Ovary (tissue), 9 donors: ENCODE measurements around the gene DHRS7B. TPM values are rescaled to one million over a fixed set of nuclear protein-coding genes. Genes with fewer than 3 reads are reported as not detected.

ENCODE experiments used
- DNase-seq, 5 donors: peaks; one replicate each; pipeline ENCODE4 v3.0.0-alpha.2; 2019 to 2020
- H3K27ac ChIP-seq, 2 donors: fragments of 200-600 bp; one replicate each; pipeline versions ENCODE4 v1.5.1 to v1.8.0; 2019 to 2022
- H3K27me3 ChIP-seq: fragments of 200-600 bp; one replicate; pipeline ENCODE4 v1.8.0; 2022
- H3K36me3 ChIP-seq: fragments of 200-600 bp; sonication (generic); one replicate; pipeline ENCODE4 v1.5.1; 2019
- H3K4me1 ChIP-seq: one replicate; pipeline ENCODE4 v1.8.1; 2013; ENCODE audit warnings: mild to moderate bottlenecking, moderate library complexity; ENCODE audit not compliant: insufficient read depth
- H3K4me3 ChIP-seq: fragments of 200-600 bp; sonication (generic); one replicate; pipeline ENCODE4 v1.5.1; 2017
- H3K9me3 ChIP-seq, 2 donors: fragments of 200-600 bp in 1 of 2; sonication (generic) in 1 of 2; one replicate each; pipeline versions ENCODE4 v1.5.1 to v1.8.1; 2013 to 2019; ENCODE audit warnings: mild to moderate bottlenecking in 1 of 2, moderate library complexity in 1 of 2
- EP300 ChIP-seq: sonication (generic); formaldehyde crosslinking; IDR thresholded peaks from one replicate; pipeline ENCODE4 v1.6.1; 2017; ENCODE audit warnings: antibody characterized with exemption
- POLR2A ChIP-seq: fragments of 450-650 bp; IDR thresholded peaks from one replicate; pipeline ENCODE4 v1.6.1; 2017; ENCODE audit warnings: antibody characterized with exemption, mild to moderate bottlenecking, moderate library complexity
- WGBS, 3 donors: extraction: QIAGEN DNeasy Blood & Tissue Kit in 1 of 3; methylation state at CpG; one replicate each; pipeline versions ENCODE4 v1.1.5 to v1.1.7; 2013 to 2017; 5-methylcytosine and 5-hydroxymethylcytosine counted together
- intact Hi-C, 4 donors: fragments of 100-400 bp; cut with DNase I; formaldehyde crosslinking; loops; one replicate each; pipeline versions ENCODE4 v1.11.0 to v1.15.1; 2022 to 2023
- polyA plus RNA-seq, 2 donors: library from polyadenylated mRNA; stranded (reverse); fragments of 200-250 nt in 1 of 2; fragments of 350-450 nt in 1 of 2; fragmentation: Illumina TruSeq in 1 of 2; extraction: RNeasy Lipid Tissue Mini Kit (QIAGEN cat#74804) in 1 of 2; gene quantifications; one replicate each; pipeline ENCODE4 v1.2.3, GENCODE V29; 2013 to 2014
- total RNA-seq, 7 donors: library from RNA; depleted of rRNA in 2 of 7; stranded (reverse); fragments of >200 nt in 2 of 7; fragmentation: NEBNext Ultra II Directional in 3 of 7; extraction: Animal tissue kit (Norgen Biotek cat#: 25700) in 3 of 7; gene quantifications; one replicate each; pipeline versions ENCODE4 v1.1.0 to v1.2.4, GENCODE V29; 2016 to 2023
- TF ChIP-seq, protein P1 (sequence below), 3 donors: fragments of 450-650 bp in 2 of 3; fragments of 200-600 bp in 1 of 3; IDR thresholded peaks; one replicate each; pipeline versions ENCODE4 v1.5.1 to v1.8.0; 2016 to 2022; ENCODE audit warnings: antibody characterized with exemption in 3 of 3, mild to moderate bottlenecking in 1 of 3
- donor health status: DM: no; HTN: no; CAD: no; lungs with moderate emphysema.
- donor health status: DM: no; HTN: no; CAD: no.
- donor health status: Bipolar disorder and iron deficiency.
- donor health status: DM: yes; HTN: yes; CAD: no.
- donor health status: DM: no; HTN: no; CAD: no.
- donor health status: DM: yes; HTN: yes; CAD: no.

DHRS7B gene
- total and polyA plus RNA-seq, 9 donors = 10.7 to 28.3 (median 17.4) TPM

DNA sequence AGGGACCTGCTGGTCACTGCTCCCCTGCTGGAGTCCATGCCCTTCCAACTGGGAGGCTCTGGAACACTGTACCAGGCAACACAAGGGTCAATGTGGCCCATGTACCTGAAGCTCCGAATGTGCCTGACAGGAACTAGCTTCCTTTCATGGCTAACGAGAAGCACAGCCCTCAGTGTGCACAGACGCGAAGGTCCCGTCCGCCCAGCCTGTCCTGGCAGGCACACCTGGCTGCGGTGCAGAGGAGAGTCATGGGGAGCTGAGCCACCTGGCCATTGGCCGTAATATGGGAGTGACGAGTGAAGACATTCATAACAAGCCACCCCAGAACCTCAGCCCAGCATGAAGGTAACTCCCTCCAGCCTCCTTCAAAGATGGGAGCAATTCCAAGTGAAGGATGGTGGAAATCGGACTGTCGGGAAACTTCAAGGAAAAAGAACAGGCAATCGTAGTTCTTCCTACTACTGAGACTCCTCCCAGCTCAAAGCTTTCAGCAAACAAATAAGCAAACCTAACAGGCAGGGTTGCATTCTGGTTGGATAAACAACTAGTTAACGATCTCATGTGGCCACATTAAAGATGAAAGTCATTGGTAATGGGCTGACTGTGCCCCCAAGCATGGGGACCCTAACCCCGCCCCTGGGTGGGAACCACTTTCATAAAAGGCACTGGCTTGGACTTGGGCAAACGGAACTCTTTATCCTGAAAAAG lies 74.0 kb downstream of the DHRS7B start:
- no peaks in the 10 kb centered on the region for H3K27me3 ChIP-seq
- H3K4me3 ChIP-seq = no peak overlapping the region
- no peaks in the 10 kb centered on the region for H3K36me3 ChIP-seq
- peaks cover 5% of the 10 kb centered on the region for H3K4me1 ChIP-seq
- H3K9me3 ChIP-seq = no peaks in the 10 kb centered on the region
- H3K27ac ChIP-seq = no peak overlapping the region
- no peak for DNase-seq
- 56 to 72% (median 70%) methylated on average over 15 of the region's 15 CpGs for WGBS, 3 donors
- TF ChIP-seq EP300 (no peak), POLR2A (no peak)
- intact Hi-C loops = no loop called here

DNA sequence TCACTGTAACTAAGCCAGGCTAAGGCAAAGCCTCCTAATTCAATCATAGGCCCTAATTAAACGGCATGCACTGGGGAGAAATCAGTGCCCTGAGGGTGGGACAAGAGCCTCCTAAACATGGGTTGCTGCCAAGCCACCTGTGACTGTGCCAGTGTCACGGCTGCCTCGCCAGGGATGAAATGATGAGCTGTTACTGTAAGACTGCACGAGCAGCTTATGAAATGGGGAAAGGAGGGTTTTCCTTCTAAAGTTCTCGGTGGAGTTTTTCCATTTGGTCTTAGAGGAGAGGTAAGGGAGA lies 74.5 kb downstream of the DHRS7B start:
- no peak overlapping the region for H3K27ac ChIP-seq
- peaks cover 5% of the 10 kb centered on the region for H3K4me1 ChIP-seq
- H3K4me3 ChIP-seq = no peak overlapping the region
- no peaks in the 10 kb centered on the region for H3K36me3 ChIP-seq
- WGBS, 3 donors = 55 to 79% (median 67%) methylated on average over 5 of the region's 5 CpGs
- H3K27me3 ChIP-seq = no peaks in the 10 kb centered on the region
- intact Hi-C loops = no loop called here
- no peaks in the 10 kb centered on the region for H3K9me3 ChIP-seq
- TF ChIP-seq, protein P1, sequence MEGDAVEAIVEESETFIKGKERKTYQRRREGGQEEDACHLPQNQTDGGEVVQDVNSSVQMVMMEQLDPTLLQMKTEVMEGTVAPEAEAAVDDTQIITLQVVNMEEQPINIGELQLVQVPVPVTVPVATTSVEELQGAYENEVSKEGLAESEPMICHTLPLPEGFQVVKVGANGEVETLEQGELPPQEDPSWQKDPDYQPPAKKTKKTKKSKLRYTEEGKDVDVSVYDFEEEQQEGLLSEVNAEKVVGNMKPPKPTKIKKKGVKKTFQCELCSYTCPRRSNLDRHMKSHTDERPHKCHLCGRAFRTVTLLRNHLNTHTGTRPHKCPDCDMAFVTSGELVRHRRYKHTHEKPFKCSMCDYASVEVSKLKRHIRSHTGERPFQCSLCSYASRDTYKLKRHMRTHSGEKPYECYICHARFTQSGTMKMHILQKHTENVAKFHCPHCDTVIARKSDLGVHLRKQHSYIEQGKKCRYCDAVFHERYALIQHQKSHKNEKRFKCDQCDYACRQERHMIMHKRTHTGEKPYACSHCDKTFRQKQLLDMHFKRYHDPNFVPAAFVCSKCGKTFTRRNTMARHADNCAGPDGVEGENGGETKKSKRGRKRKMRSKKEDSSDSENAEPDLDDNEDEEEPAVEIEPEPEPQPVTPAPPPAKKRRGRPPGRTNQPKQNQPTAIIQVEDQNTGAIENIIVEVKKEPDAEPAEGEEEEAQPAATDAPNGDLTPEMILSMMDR (IDR thresholded peaks at IDR 0.05) = no peak
- TF ChIP-seq EP300 (no peak), POLR2A (no peak)
- no peak for DNase-seq

DNA sequence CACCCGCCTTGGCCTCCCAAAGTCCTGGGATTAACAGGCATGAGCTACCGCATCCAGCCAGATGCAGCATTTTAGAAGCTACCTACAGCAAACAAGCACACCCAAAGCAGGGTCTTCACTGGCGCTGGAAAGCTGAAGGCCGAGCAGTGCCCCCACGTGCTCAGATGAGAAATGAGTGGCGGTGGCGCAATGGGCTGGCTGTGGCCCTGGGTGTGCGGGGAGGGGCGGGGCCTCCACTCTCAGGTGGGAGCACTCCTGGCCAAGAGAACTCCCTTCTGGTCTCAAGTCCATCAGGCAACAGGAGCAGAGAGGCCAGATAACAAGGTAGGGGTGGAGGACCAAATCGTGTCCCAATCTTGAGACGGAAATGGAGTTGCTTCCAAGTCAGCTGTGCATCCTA lies 75.1 kb downstream of the DHRS7B start:
- H3K36me3 ChIP-seq = no peaks in the 10 kb centered on the region
- no peak for DNase-seq
- H3K27ac ChIP-seq = no peak overlapping the region
- 90 to 98% (median 90%) methylated on average over 11 of the region's 11 CpGs for WGBS, 3 donors
- no peak for TF ChIP-seq EP300
- TF ChIP-seq, protein P1 (IDR thresholded peaks at IDR 0.05) = no peak
- no peak for TF ChIP-seq POLR2A
- intact Hi-C loops = no loop called here
- no peaks in the 10 kb centered on the region for H3K9me3 ChIP-seq
- no peak overlapping the region for H3K4me3 ChIP-seq
- H3K27me3 ChIP-seq = no peaks in the 10 kb centered on the region
- peaks cover 5% of the 10 kb centered on the region for H3K4me1 ChIP-seq

DNA sequence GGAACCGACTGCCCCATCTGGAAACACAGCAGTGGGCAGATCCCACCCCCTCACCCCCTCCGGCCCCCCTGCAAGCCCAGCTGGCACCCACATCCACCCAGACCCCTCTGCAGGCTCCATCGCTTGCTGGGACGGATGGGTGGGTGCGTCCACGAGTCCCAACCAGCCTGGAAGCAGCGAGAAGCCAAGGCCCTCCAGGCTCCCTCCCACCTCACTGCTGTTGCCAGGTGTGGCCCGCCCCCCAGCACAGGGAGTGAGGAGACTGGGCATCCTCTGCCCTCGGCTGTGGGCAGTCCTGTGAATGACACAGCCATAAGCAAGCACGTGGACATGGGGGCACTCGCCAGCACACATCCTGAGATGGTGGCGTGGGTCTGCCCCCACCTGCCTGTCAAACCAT lies 75.7 kb downstream of the DHRS7B start:
- DNase-seq = no peak
- 83 to 91% (median 86%) methylated on average over 10 to 12 of the region's 12 CpGs for WGBS, 3 donors
- H3K27ac ChIP-seq = no peak overlapping the region
- H3K36me3 ChIP-seq = no peaks in the 10 kb centered on the region
- H3K27me3 ChIP-seq = no peaks in the 10 kb centered on the region
- H3K9me3 ChIP-seq = no peaks in the 10 kb centered on the region
- TF ChIP-seq, protein P1 (IDR thresholded peaks at IDR 0.05) = no peak
- TF ChIP-seq POLR2A (no peak), EP300 (no peak)
- H3K4me1 ChIP-seq = peaks cover 5% of the 10 kb centered on the region
- intact Hi-C loops = no loop called here
- H3K4me3 ChIP-seq = no peak overlapping the region

DNA sequence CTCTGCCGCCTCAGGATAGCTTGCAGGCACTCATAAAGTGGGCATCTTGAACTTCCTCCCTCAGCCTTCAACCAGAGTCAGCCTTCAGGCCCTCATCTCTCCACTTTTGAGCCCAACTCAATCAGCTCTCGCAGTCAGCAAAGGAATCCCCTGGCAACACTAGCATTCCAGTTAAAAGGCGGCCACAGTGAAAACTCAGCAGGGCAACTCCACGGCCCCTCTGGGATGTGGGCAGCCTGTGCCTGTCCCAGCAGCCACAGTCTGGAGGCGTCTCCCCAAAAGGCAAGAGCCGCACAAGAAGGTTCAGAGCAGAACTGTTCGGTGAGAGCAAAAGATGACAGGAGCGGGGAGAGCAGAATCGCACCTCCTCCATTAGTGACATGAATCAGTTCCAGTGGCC lies 78.2 kb downstream of the DHRS7B start:
- whole genome bisulfite sequencing, 3 donors = 82 to 84% (median 83%) methylated on average over 9 of the region's 9 CpGs
- no peaks in the 10 kb centered on the region for H3K9me3 ChIP-seq
- TF ChIP-seq EP300 (no peak), POLR2A (no peak)
- TF ChIP-seq, protein P1 (IDR thresholded peaks at IDR 0.05) = no peak
- no peaks in the 10 kb centered on the region for H3K27me3 ChIP-seq
- no peak overlapping the region for H3K4me3 ChIP-seq
- H3K36me3 ChIP-seq = no peaks in the 10 kb centered on the region
- H3K27ac ChIP-seq = no peak overlapping the region
- intact Hi-C loops = no loop called here
- no peak for DNase-seq
- peaks cover 4% of the 10 kb centered on the region for H3K4me1 ChIP-seq
